Lower lobe of right lung (tissue), 2 donors: ENCODE data around the gene SOD3. TPM values are rescaled to one million over a fixed set of nuclear protein-coding genes. Genes with fewer than 3 reads are reported as not detected.

Source experiments
- ATAC-seq, 2 donors: fragments of 200-7000 bp; cut with Tn5 transposase; one replicate each; pipeline ENCODE4 v1.9.1; 2020 to 2022; ENCODE audit warnings: mild to moderate bottlenecking in 2 of 2, moderate library complexity in 2 of 2
- DNase-seq: peaks from one replicate; pipeline ENCODE4 v3.0.0-alpha.2; 2020
- H3K27ac ChIP-seq: fragments of 200-600 bp; one replicate; pipeline ENCODE4 v1.8.0; 2022
- H3K27me3 ChIP-seq: fragments of 200-600 bp; one replicate; pipeline ENCODE4 v1.8.0; 2022; ENCODE audit warnings: low read depth
- H3K36me3 ChIP-seq: fragments of 200-600 bp; one replicate; pipeline ENCODE4 v1.8.0; 2022; ENCODE audit warnings: mild to moderate bottlenecking
- H3K4me1 ChIP-seq: fragments of 200-600 bp; one replicate; pipeline ENCODE4 v1.8.0; 2022
- H3K4me3 ChIP-seq: fragments of 200-600 bp; one replicate; pipeline ENCODE4 v1.8.0; 2022; ENCODE audit warnings: mild to moderate bottlenecking
- H3K9me3 ChIP-seq: fragments of 200-600 bp; one replicate; pipeline ENCODE4 v1.8.0; 2022
- intact Hi-C: fragments of 100-400 bp; cut with DNase I; formaldehyde crosslinking; loops from one replicate; pipeline ENCODE4 v1.11.0; 2022
- total RNA-seq: library from RNA; stranded (reverse); fragmentation: NEBNext Ultra II Directional; extraction: Animal tissue kit (Norgen Biotek cat#: 25700); gene quantifications from one replicate; pipeline ENCODE4 v1.2.1, GENCODE V29; 2021
- TF ChIP-seq, protein P1 (sequence below): fragments of 200-600 bp; IDR thresholded peaks from one replicate; pipeline ENCODE4 v1.8.0; 2022; ENCODE audit warnings: antibody characterized with exemption, mild to moderate bottlenecking
- donor health status: DM: no; HTN: yes; CAD: no; lungs with severe emphysema.

SOD3 gene
- total RNA-seq, 1 donor from 2014 or later = 111 TPM

DNA sequence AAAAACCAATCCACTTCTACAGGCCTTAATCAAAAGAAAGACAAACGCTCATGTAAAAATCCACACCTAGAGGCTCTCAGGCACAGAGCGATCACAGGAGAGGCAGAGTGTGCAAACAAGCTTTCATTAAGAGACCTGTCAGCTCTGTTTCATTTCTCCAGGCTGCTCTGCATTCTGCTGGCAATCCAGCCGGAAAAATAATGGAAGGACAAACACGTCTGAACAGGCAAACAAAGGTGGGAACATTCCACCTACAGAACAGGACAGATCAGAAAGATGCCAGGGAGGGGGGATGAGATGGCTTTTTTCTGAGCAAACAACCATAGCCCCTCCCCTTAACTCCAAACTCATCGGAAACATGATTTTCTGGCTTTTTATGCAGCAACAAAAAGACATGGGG, 9.7 kb downstream of the SOD3 start:
- Histone ChIP-seq H3K27me3 (peaks cover 11% of the 10 kb centered on the region), H3K9me3 (no peaks in the 10 kb centered on the region), H3K4me1 (no peaks in the 10 kb centered on the region), H3K27ac (no peak overlapping the region), H3K4me3 (no peak overlapping the region), H3K36me3 (peaks cover 10% of the 10 kb centered on the region)
- TF ChIP-seq, protein P1, sequence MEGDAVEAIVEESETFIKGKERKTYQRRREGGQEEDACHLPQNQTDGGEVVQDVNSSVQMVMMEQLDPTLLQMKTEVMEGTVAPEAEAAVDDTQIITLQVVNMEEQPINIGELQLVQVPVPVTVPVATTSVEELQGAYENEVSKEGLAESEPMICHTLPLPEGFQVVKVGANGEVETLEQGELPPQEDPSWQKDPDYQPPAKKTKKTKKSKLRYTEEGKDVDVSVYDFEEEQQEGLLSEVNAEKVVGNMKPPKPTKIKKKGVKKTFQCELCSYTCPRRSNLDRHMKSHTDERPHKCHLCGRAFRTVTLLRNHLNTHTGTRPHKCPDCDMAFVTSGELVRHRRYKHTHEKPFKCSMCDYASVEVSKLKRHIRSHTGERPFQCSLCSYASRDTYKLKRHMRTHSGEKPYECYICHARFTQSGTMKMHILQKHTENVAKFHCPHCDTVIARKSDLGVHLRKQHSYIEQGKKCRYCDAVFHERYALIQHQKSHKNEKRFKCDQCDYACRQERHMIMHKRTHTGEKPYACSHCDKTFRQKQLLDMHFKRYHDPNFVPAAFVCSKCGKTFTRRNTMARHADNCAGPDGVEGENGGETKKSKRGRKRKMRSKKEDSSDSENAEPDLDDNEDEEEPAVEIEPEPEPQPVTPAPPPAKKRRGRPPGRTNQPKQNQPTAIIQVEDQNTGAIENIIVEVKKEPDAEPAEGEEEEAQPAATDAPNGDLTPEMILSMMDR = no peak
- intact Hi-C loops = no loop called here
- DNase-seq (no peak), ATAC-seq (peak; percentile 51 to 74)

DNA sequence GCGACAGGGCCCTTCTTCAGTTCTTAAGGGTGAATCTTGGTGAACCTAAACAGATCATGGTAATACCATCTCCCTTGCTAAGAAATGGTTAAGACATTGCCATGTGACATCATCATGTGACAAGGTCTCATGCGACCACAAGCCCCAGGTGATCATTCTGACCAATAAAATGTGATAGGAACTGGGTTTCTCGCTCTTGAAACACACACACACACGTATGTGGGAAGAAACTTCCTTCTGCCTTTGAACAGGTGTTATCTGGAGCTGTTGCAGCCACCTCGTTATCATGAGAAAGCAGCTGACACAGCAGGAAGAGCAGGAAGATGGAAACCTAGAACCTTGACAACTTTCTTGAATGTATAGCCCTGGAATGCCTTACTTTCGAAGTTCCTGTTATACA, 10.2 kb downstream of the SOD3 start:
- Histone ChIP-seq H3K27ac (no peak overlapping the region), H3K4me1 (no peaks in the 10 kb centered on the region), H3K27me3 (peaks cover 6% of the 10 kb centered on the region), H3K4me3 (no peak overlapping the region), H3K36me3 (peaks cover 10% of the 10 kb centered on the region), H3K9me3 (no peaks in the 10 kb centered on the region)
- DNase-seq (no peak), ATAC-seq (no peak)
- intact Hi-C loops = no loop called here
- TF ChIP-seq, protein P1 = no peak

DNA sequence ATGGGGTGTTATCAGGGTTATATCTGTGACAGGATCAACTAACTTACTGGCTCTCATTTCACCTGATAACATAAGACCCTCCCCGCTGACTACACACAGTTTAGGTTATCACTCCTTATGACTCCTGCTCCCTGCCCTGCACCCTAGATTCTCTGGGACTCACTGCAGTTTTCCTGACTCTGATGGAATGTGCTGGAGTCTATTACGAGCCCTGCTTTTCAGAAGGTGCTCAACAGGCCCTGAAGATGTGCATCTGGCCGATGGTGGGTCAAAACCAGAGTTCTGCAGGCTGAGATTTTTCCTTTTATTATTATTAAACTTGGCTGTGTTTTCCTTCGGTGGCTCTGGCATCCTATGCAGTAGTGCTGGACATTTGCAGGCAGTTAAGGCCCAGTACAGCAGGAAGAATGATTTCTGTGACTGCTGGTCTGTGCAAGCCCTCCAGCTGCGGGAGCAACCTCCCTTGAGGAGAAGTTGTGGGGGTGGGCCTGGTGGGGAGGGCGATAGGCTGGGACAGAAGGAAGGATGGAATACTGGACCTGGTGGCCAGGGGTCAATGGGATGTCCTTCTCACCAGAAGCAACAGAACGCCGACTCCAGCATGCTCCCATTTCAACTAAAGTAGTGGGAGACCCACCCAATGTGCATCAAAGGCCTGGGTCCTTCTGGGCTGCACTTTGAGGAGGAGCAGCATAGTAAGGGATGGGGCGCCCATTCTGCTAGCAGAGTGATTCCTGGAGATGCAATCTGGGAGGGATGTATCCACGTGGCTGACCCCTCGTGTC, 11.0 kb downstream of the SOD3 start:
- no peak for DNase-seq
- Histone ChIP-seq H3K9me3 (no peaks in the 10 kb centered on the region), H3K4me3 (no peak overlapping the region), H3K27me3 (no peaks in the 10 kb centered on the region), H3K36me3 (peaks cover 10% of the 10 kb centered on the region), H3K27ac (no peak overlapping the region), H3K4me1 (no peaks in the 10 kb centered on the region)
- TF ChIP-seq, protein P1 = no peak
- ATAC-seq = no peak
- intact Hi-C loops = no loop called here

DNA sequence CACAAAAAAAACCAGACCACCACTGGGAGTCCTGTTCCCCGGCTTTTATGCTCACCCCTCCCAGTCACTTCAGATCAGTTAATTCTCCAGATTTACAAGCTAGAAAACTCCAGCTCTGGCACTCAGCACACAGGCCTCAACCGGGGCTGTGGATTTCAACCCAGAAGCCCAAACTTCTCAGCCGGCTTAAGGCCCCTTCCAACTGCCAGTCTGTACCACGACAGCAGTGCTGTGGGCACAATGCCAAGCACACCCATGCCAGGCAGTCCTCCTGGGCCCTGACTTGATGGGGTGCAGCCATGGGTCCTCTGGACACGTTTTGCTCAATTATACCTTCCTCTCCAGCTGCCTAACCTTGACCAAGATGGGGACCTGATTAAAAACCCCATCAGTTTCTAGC, 12.2 kb downstream of the SOD3 start:
- TF ChIP-seq, protein P1 = no peak
- H3K9me3 ChIP-seq = no peaks in the 10 kb centered on the region
- H3K27me3 ChIP-seq = no peaks in the 10 kb centered on the region
- DNase-seq (no peak), ATAC-seq (no peak)
- H3K27ac ChIP-seq = no peak overlapping the region
- intact Hi-C loops = no loop called here
- peaks cover 10% of the 10 kb centered on the region for H3K36me3 ChIP-seq
- H3K4me3 ChIP-seq = no peak overlapping the region
- no peaks in the 10 kb centered on the region for H3K4me1 ChIP-seq

DNA sequence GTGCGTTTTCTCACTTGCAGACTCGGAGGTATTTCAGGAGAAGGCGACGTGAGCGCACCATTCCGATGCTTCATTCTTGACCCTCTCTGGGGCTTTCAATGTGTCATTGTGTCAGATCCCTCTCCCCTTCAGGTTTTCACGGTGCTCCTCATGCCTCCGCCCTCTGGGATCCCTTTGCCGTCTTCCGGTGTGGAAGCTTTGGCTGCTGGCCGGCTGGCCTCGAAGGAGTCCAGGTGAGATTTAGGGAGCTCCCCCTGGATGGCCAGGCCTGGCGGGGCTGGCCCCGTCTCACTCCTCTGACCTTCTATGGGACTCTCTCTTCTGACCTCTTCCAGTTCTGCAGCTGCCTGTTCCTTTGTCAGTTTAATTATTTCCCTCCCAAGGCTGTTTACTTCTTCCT, 12.9 kb downstream of the SOD3 start:
- Histone ChIP-seq H3K27me3 (no peaks in the 10 kb centered on the region), H3K27ac (no peak overlapping the region), H3K36me3 (peaks cover 10% of the 10 kb centered on the region), H3K4me1 (no peaks in the 10 kb centered on the region), H3K9me3 (no peaks in the 10 kb centered on the region), H3K4me3 (no peak overlapping the region)
- ATAC-seq (no peak), DNase-seq (no peak)
- intact Hi-C loops = no loop called here
- TF ChIP-seq, protein P1 = no peak
